GM12892 (cell line): ENCODE data around the gene MT1HL1.

Experiments used
- POLR2A ChIP-seq: IDR thresholded peaks from 2 replicates; pipeline ENCODE4 v1.6.1; 2011; ENCODE audit warnings: low read depth, low read length, control low read depth
- POLR2AphosphoS5 ChIP-seq: IDR thresholded peaks from 2 replicates; pipeline ENCODE4 v1.6.1; 2011; ENCODE audit warnings: low read depth, low read length, control low read depth

GRCh38 chr1:237031480-237031879, 27.2 kb upstream of the MT1HL1 start:
- TF ChIP-seq POLR2AphosphoS5: no peak
- no peak for TF ChIP-seq POLR2A
